H1 (cell line): Measurements from ENCODE around the gene GNA12. TPM values are rescaled to one million over a fixed set of nuclear protein-coding genes. Genes with fewer than 3 reads are reported as not detected.

ENCODE experiments used
- CTCF ChIA-PET: fragments of 300-600 bp; sonication (Branson Sonifier 250); formaldehyde crosslinking; loops from one replicate; lab custom pipeline; 2021; ENCODE audit not compliant: partially characterized antibody; lab: Charles Lee
- POLR2A ChIA-PET: fragments of 300-600 bp; sonication (Branson Sonifier 250); formaldehyde crosslinking; loops from one replicate; lab custom pipeline; 2021; ENCODE audit warnings: inconsistent platforms; ENCODE audit not compliant: partially characterized antibody; lab: Charles Lee
- DNase-seq, 2 experiments: peaks; one replicate each; pipeline versions ENCODE4 v3.0.0 to v3.0.0-alpha.2; 2010 to 2022; ENCODE audit warnings: low spot score in 2 of 2, low read depth in 1 of 2, mixed read lengths in 1 of 2
- FAIRE-seq: peaks from 2 replicates; lab custom pipeline; 2011; peaks lifted over from hg19 to GRCh38; lab: Jason Lieb, UNC
- H2AFZ ChIP-seq: 2 replicates; pipeline ENCODE4 v1.8.1; 2012; ENCODE audit warnings: low read length, inconsistent platforms
- H2AK5ac ChIP-seq: 2 replicates; pipeline ENCODE4 v1.6.1; 2013; ENCODE audit warnings: low read depth, low read length
- H2BK120ac ChIP-seq: replicated peaks from 2 replicates; pipeline ENCODE3; 2013; ENCODE audit warnings: low read depth, low read length, inconsistent platforms
- H2BK12ac ChIP-seq: 2 replicates; pipeline ENCODE4 v1.6.1; 2013; ENCODE audit warnings: low read depth, low read length
- H2BK15ac ChIP-seq: 2 replicates; pipeline ENCODE4 v1.6.1; 2013; ENCODE audit warnings: low read length
- H2BK20ac ChIP-seq: 2 replicates; pipeline ENCODE4 v1.6.1; 2013; ENCODE audit warnings: low read length
- H2BK5ac ChIP-seq: 2 replicates; pipeline ENCODE4 v1.6.1; 2013; ENCODE audit warnings: low read depth, low read length
- H3K14ac ChIP-seq: 2 replicates; pipeline ENCODE4 v1.6.1; 2013; ENCODE audit warnings: inconsistent platforms; ENCODE audit not compliant: insufficient read length
- H3K18ac ChIP-seq: 2 replicates; pipeline ENCODE4 v1.6.1; 2013; ENCODE audit warnings: low read length; ENCODE audit errors: extremely low read depth
- H3K23ac ChIP-seq: 2 replicates; pipeline ENCODE4 v1.6.1; 2013; ENCODE audit warnings: inconsistent platforms; ENCODE audit not compliant: insufficient read length
- H3K23me2 ChIP-seq: 2 replicates; pipeline ENCODE4 v1.6.1; 2013; ENCODE audit warnings: low read depth, low read length
- H3K27ac ChIP-seq: 2 replicates; pipeline ENCODE4 v1.6.1; 2011; ENCODE audit warnings: low read depth, low read length, inconsistent platforms
- H3K27me3 ChIP-seq, 4 experiments: replicated peaks in 1 of 4; 1 replicate in 1 of 4; 2 replicates in 3 of 4; pipeline versions ENCODE4 v1.6.1 to v1.8.1; 2011 to 2013; ENCODE audit warnings: low read length in 3 of 4, mild to moderate bottlenecking in 3 of 4, inconsistent platforms in 2 of 4, mixed read lengths in 2 of 4, moderate library complexity in 1 of 4; ENCODE audit not compliant: control insufficient read depth in 3 of 4, insufficient read depth in 3 of 4; ENCODE audit errors: extremely low read depth in 1 of 4
- H3K36me3 ChIP-seq, 4 experiments: 2 replicates each; pipeline versions ENCODE4 v1.6.1 to v1.8.1; 2011 to 2013; ENCODE audit warnings: mild to moderate bottlenecking in 4 of 4, low read length in 3 of 4, moderate library complexity in 2 of 4, control low read depth in 1 of 4, inconsistent platforms in 1 of 4; ENCODE audit not compliant: insufficient read depth in 4 of 4, control insufficient read depth in 2 of 4
- H3K4ac ChIP-seq: replicated peaks from 2 replicates; pipeline ENCODE3; 2013; ENCODE audit warnings: low read length, low read depth, mixed read lengths, inconsistent platforms; ENCODE audit not compliant: insufficient read length
- H3K4me1 ChIP-seq, 4 experiments: replicated peaks in 1 of 4; 1 replicate in 1 of 4; 2 replicates in 3 of 4; pipeline versions ENCODE4 v1.6.1 to v1.8.1; 2011 to 2013; ENCODE audit warnings: low read length in 3 of 4, inconsistent platforms in 2 of 4, mixed read lengths in 1 of 4; ENCODE audit not compliant: insufficient read depth in 4 of 4, control insufficient read depth in 3 of 4
- H3K4me2 ChIP-seq, 2 experiments: 2 replicates each; pipeline versions ENCODE4 v1.6.1 to v1.8.1; 2011 to 2013; ENCODE audit warnings: low read depth in 2 of 2, low read length in 2 of 2, control low read depth in 1 of 2, inconsistent platforms in 1 of 2, mild to moderate bottlenecking in 1 of 2; ENCODE audit not compliant: insufficient read depth in 1 of 2
- H3K4me3 ChIP-seq, 4 experiments: fragments of 200-600, 300-600 bp in 1 of 4; sonication (generic), shearing (Covaris generic), sonication (Bioruptor Twin) in 1 of 4; 2 replicates each; pipeline versions ENCODE4 v1.5.1 to v1.8.1; 2011 to 2016; ENCODE audit warnings: low read length in 4 of 4, low read depth in 3 of 4, control low read depth in 2 of 4, inconsistent platforms in 2 of 4, mild to moderate bottlenecking in 2 of 4, mixed read lengths in 1 of 4, moderate library complexity in 1 of 4; ENCODE audit not compliant: insufficient read depth in 2 of 4; ENCODE audit errors: extremely low read depth in 1 of 4
- H3K56ac ChIP-seq: replicated peaks from 2 replicates; pipeline ENCODE3; 2013; ENCODE audit warnings: low read depth, mild to moderate bottlenecking, mixed read lengths, low read length, inconsistent platforms; ENCODE audit not compliant: insufficient read length
- H3K79me1 ChIP-seq: 2 replicates; pipeline ENCODE4 v1.6.1; 2013; ENCODE audit warnings: low read depth, low read length, control low read depth
- H3K79me2 ChIP-seq, 2 experiments: 2 replicates each; pipeline versions ENCODE4 v1.6.1 to v1.8.1; 2012 to 2013; ENCODE audit warnings: low read length in 2 of 2, mild to moderate bottlenecking in 2 of 2, inconsistent platforms in 1 of 2; ENCODE audit not compliant: insufficient read depth in 2 of 2, control insufficient read depth in 1 of 2
- H3K9ac ChIP-seq, 4 experiments: replicated peaks in 1 of 4; 1 replicate in 1 of 4; 2 replicates in 3 of 4; pipeline versions ENCODE4 v1.6.1 to v1.8.1; 2011 to 2013; ENCODE audit warnings: low read depth in 3 of 4, low read length in 3 of 4, control low read depth in 2 of 4, mild to moderate bottlenecking in 2 of 4, moderate library complexity in 2 of 4, inconsistent platforms in 1 of 4; ENCODE audit errors: extremely low read depth in 1 of 4
- H3K9me3 ChIP-seq, 2 experiments: 2 replicates each; pipeline versions ENCODE4 v1.6.1 to v1.8.1; 2012 to 2013; ENCODE audit warnings: mild to moderate bottlenecking in 2 of 2, moderate library complexity in 2 of 2, control low read depth in 1 of 2, inconsistent platforms in 1 of 2, low read depth in 1 of 2, low read length in 1 of 2, mixed read lengths in 1 of 2; ENCODE audit not compliant: insufficient read depth in 2 of 2
- H4K20me1 ChIP-seq, 2 experiments: replicated peaks in 1 of 2; 2 replicates each; pipeline versions ENCODE3 to v1.8.1; 2011 to 2013; ENCODE audit warnings: inconsistent platforms in 2 of 2, low read length in 2 of 2, mild to moderate bottlenecking in 1 of 2; ENCODE audit not compliant: insufficient read depth in 2 of 2, control insufficient read depth in 1 of 2
- H4K5ac ChIP-seq: 2 replicates; pipeline ENCODE4 v1.6.1; 2013; ENCODE audit warnings: low read length, low read depth, mixed read lengths, inconsistent platforms; ENCODE audit not compliant: insufficient read length
- H4K8ac ChIP-seq: 2 replicates; pipeline ENCODE4 v1.8.0; 2013; ENCODE audit warnings: mild to moderate bottlenecking, moderate library complexity, low read length, inconsistent platforms; ENCODE audit not compliant: insufficient read depth; ENCODE audit errors: extremely low read depth
- H4K91ac ChIP-seq: replicated peaks from 2 replicates; pipeline ENCODE3; 2013; ENCODE audit warnings: low read length, mixed read lengths, inconsistent platforms; ENCODE audit not compliant: insufficient read length
- ASH2L ChIP-seq: fragments of 200-600, 300-600 bp; sonication (generic); IDR thresholded peaks from one replicate; pipeline ENCODE4 v1.7.1; 2017; ENCODE audit warnings: low read length
- BCL11A ChIP-seq, 2 experiments: IDR thresholded peaks; one replicate each; pipeline ENCODE4 v1.6.1; 2011; ENCODE audit warnings: low read depth in 2 of 2, low read length in 2 of 2, mild to moderate bottlenecking in 2 of 2
- CBX8 ChIP-seq: fragments of 300-800, 300-1000 bp; sonication (generic); IDR thresholded peaks from 2 replicates; pipeline ENCODE4 v1.7.1; 2016; ENCODE audit warnings: low read depth, low read length, borderline replicate concordance
- CHD1 ChIP-seq: IDR thresholded peaks from 2 replicates; pipeline ENCODE4 v1.6.1; 2012; ENCODE audit warnings: low read depth, low read length, improper control_type of control experiment
- CREB1 ChIP-seq: IDR thresholded peaks from 2 replicates; pipeline ENCODE4 v1.6.1; 2012; ENCODE audit warnings: inconsistent platforms
- EP300 ChIP-seq, 2 experiments: IDR thresholded peaks; 1 replicate in 1 of 2; 2 replicates in 1 of 2; pipeline ENCODE4 v1.6.1; 2011 to 2012; ENCODE audit warnings: low read depth in 2 of 2, low read length in 2 of 2, mild to moderate bottlenecking in 2 of 2, borderline replicate concordance in 1 of 2, inconsistent platforms in 1 of 2, moderate library complexity in 1 of 2
- GABPA ChIP-seq: IDR thresholded peaks from 2 replicates; pipeline ENCODE4 v1.6.1; 2011; ENCODE audit warnings: mild to moderate bottlenecking, low read length, moderate library complexity, borderline replicate concordance; ENCODE audit not compliant: insufficient read depth
- KDM1A ChIP-seq: fragments of 200-600, 300-600 bp; sonication (generic); IDR thresholded peaks from 2 replicates; pipeline ENCODE4 v1.7.1; 2016; ENCODE audit warnings: mild to moderate bottlenecking, low read length, borderline replicate concordance
- KDM4A ChIP-seq: IDR thresholded peaks from one replicate; pipeline ENCODE4 v1.7.1; 2012; ENCODE audit warnings: low read depth, mild to moderate bottlenecking, moderate library complexity, low read length, inconsistent platforms; ENCODE audit not compliant: severe bottlenecking
- KDM5A ChIP-seq: fragments of 200-600 bp; IDR thresholded peaks from 2 replicates; pipeline ENCODE4 v1.7.1; 2012; ENCODE audit warnings: mild to moderate bottlenecking, low read length, inconsistent platforms, mixed read lengths
- NANOG ChIP-seq: IDR thresholded peaks from 2 replicates; pipeline ENCODE4 v1.6.1; 2011; ENCODE audit warnings: low read length, low read depth, mild to moderate bottlenecking, inconsistent platforms; ENCODE audit not compliant: insufficient read depth, poor library complexity, severe bottlenecking
- SUZ12 ChIP-seq: fragments of 200-600 bp; sonication (generic); IDR thresholded peaks from 2 replicates; pipeline ENCODE4 v1.6.1; 2012; ENCODE audit warnings: mild to moderate bottlenecking, inconsistent platforms, low read length, moderate library complexity, mixed read lengths
- ZNF274 ChIP-seq: IDR thresholded peaks from 2 replicates; pipeline ENCODE4 v1.7.0; 2012; ENCODE audit warnings: low read length, borderline replicate concordance; ENCODE audit errors: extremely low read depth
- WGBS, 2 experiments: shearing (Covaris generic) in 1 of 2; methylation state at CpG; one replicate each; pipeline versions ENCODE4 v1.1.6 to v1.1.7; 2013 to 2015; ENCODE audit warnings: low lambda C conversion rate in 2 of 2, mixed read lengths in 2 of 2, inconsistent platforms in 1 of 2, low coverage in 1 of 2, missing lambda C conversion rate in 1 of 2; ENCODE audit not compliant: insufficient replicate concordance in 2 of 2, insufficient coverage in 1 of 2, insufficient read length in 1 of 2; ENCODE audit errors: extremely low coverage in 1 of 2, missing lambda C conversion rate in 1 of 2; 5-methylcytosine and 5-hydroxymethylcytosine counted together
- polyA plus RNA-seq, 7 experiments: library from polyadenylated mRNA; depleted of rRNA in 3 of 7; stranded (reverse) in 5 of 7; unstranded in 2 of 7; fragments of >200 nt in 5 of 7; fragments of 200-250 nt in 2 of 7; gene quantifications; 1 replicate in 5 of 7; 2 replicates in 1 of 7; 4 replicates in 1 of 7; pipeline versions ENCODE4 v1.2.1 to v1.2.3, GENCODE V29; 2011 to 2013; ENCODE audit warnings: missing spikeins in 2 of 7, mixed read lengths in 2 of 7
- total RNA-seq: library from RNA; stranded (reverse); fragmentation: NEBNext Ultra II Directional; extraction: Animal tissue kit (Norgen Biotek cat#: 25700); gene quantifications from 2 replicates; pipeline ENCODE4 v1.2.1, GENCODE V29; 2021

The GNA12 gene
- total and polyA plus RNA-seq, 2 of the 8 experiments (the other 6 are each of a cell fraction or from before 2014, with no cell fraction given), result 96.5 to 109 TPM

GRCh38 chr7:2723138-2723850 is 120.8 kb downstream of the GNA12 start:
- Histone ChIP-seq H3K27ac (no peak overlapping the region), H2BK5ac (no peak overlapping the region), H2AFZ (no peak overlapping the region), H3K79me2 (no peaks in the 10 kb centered on the region; a peak in 1 of 4 replicates), H2AK5ac (no peak overlapping the region), H3K14ac (no peak overlapping the region), H3K18ac (no peak overlapping the region), H3K4me3 (no peak overlapping the region), H3K23me2 (no peaks in the 10 kb centered on the region), H3K79me1 (peaks cover 9% of the 10 kb centered on the region; the same call in 1 of the 2 replicates), H3K4ac (no peak overlapping the region), H3K4me2 (no peak overlapping the region), H4K5ac (no peak overlapping the region), H3K27me3 (no peaks in the 10 kb centered on the region), H2BK20ac (no peak overlapping the region), H3K36me3 (peaks cover 0 to 7% (median 3%) of the 10 kb centered on the region in 4 experiments; a peak in 6 of 8 replicates), H2BK120ac (no peak overlapping the region), H3K9ac (no peak overlapping the region), H3K9me3 (no peaks in the 10 kb centered on the region), H3K56ac (no peak overlapping the region), H4K91ac (no peak overlapping the region), H3K23ac (no peak overlapping the region), H4K8ac (no peak overlapping the region), H4K20me1 (peaks cover 2 to 7% of the 10 kb centered on the region in 2 experiments), H2BK15ac (no peak overlapping the region), H3K4me1 (no peaks in the 10 kb centered on the region; a peak in 4 of 7 replicates), H2BK12ac (no peak overlapping the region)
- DNase-seq (no peak), FAIRE-seq (no peak)
- CTCF ChIA-PET, result interaction anchor here (0.6 to 11.4 kb wide), 7 partner anchors 9 to 203 kb away, joined by 3 to 125 read pairs (median 4); no protein-coding TSS in a partner anchor
- 92% methylated on average over 23 of the region's 23 CpGs; no CpG with 5 or more reads in 1 of the 2 experiments for WGBS, 2 experiments
- POLR2A ChIA-PET, result interaction anchor here (1.0 kb wide), 1 partner anchor 149 kb away, joined by 3 read pairs; no protein-coding TSS in a partner anchor
- no peak for TF ChIP-seq ASH2L
- no peak for TF ChIP-seq KDM5A
- no peak for TF ChIP-seq BCL11A (IDR thresholded peaks at IDR 0.05; ENCODE audit: low read depth in 2 of 2, low read length in 2 of 2)
- TF ChIP-seq EP300 (IDR thresholded peaks at IDR 0.05; ENCODE audit: borderline replicate concordance in 1 of 2, low read depth in 2 of 2, low read length in 2 of 2), result no peak
- TF ChIP-seq NANOG, result no peak
- no peak for TF ChIP-seq CBX8
- no peak for TF ChIP-seq KDM4A
- TF ChIP-seq ZNF274, result no peak
- TF ChIP-seq SUZ12, result no peak
- TF ChIP-seq KDM1A, result no peak
- no peak for TF ChIP-seq CREB1
- no peak for TF ChIP-seq GABPA
- no peak for TF ChIP-seq CHD1
